GM19238 (cell line): ENCODE results near the gene DROSHA.
"Not testable (repeated sequence)": the region's sequence is repeated elsewhere in the genome, so short reads cannot be mapped to it uniquely, and the experiment has no call there.

Experiments
- DNase-seq: peaks from one replicate; pipeline ENCODE4 v3.0.0; 2011; ENCODE audit warnings: low spot score; ENCODE audit not compliant: insufficient read length

DROSHA gene

DNA sequence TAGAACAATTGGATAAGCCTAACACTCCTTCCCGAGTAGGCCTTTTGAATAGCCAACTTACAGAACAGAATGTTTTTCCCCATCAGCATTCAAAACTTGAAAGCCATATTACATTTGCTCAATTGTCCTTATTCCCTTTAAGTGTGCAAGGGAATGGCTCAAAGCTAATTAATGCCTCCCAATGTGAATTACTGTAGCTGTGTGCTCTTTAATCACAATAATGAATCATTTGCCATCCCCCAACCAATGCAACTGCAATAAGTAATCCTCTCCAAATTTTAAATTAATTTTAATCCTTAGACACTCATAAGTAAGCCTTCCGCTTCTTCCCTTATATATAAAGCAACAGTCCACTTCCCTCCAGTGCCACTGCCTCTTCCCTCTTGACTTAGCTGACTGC is 115.9 kb downstream of the DROSHA start:
- no peak for DNase-seq

DNA sequence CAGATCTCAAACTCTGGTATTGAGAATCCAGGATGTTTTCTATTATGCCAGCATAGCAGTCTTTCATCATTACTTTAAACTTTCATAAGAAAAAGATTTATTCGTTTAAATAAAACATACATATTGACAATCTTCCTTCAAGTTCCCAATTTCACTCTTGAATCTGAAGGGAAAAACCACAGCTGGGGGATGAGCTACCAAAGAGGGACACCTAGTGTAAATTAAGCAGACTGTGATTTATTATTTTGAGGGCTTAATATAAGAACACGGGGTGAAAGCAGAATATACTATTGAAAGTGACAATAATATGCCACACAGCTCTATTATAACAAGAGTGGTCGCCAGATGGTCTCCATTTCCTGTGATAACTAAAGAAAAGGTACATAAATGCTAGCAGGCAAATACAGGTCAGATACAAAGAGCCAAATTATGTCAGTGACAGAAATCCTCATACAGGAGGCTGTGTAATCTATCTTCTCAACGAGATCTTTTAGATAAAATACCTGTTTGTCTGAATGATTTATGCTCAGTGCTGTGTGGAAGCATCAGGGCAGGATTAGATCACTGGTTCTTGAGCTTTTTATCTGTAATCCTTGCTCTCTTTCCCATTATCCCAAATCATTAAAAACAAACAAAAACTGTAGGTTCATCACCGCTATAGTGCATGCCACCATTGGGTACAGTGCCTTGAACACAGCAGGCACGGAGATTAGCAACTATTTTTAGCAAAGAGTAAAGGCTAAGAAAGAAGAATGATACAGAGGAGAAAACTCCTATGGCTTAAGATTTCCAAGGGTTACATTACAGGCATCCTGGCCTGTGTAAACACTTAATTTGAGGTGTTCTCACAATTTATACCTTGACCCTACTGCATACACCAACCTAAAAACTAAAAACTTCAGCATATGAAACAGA is 116.6 kb downstream of the DROSHA start:
- DNase-seq, result no peak

DNA sequence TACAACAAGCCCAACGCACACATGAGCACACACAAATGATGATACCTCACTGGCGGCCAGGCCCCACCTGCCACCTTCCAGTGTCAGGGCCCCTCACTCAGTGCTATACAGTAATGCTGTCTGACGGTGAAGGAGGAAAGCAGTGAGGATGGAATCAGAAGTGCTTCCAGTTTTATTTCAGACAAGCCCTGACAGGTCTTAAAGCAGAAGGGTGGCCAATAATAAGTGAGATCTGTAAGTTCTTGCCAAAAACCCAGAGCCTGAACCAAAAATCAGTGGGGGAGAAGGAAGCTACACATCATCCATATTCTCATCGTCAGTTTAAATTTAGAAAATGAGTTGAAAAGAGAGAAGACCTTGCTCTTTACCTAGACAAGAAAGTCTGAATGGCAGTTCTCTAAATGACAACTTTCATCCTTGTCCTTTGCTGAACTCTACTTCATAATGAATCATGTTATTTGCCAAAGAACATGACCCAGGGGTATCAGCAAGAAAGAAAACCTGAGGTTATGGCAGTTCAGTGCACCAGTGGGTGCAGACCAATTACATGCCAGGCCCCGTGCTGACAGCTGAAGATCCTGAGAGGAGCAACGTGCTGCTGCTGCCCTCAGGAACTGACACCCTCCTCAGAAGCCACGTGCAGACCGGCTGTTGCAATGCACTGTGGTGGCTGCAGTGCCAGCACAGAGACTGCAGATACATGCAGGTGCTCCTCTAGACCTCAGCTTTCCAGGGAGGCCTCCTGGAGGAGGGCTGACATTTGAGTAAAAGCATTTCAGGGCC is 118.7 kb downstream of the DROSHA start:
- no peak for DNase-seq

DNA sequence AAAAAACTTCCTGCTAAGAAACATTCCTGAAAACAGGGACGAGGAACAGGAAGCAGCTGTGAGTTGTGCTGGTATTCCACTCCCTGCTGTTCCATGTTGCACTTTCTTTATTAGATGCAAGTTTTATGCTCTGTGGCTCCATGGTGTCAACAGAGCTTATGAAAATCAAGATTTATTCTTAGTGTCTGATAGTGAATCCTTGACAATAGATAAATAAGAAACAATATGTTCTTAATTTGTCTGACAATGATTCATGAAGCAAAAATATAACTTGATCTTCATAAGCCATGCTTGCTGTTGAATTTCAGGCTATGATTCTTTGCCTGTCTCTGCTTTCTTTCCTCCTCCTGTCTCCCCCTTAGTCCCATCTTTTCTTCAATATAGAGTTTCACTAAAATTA is 119.6 kb downstream of the DROSHA start:
- no peak for DNase-seq

DNA sequence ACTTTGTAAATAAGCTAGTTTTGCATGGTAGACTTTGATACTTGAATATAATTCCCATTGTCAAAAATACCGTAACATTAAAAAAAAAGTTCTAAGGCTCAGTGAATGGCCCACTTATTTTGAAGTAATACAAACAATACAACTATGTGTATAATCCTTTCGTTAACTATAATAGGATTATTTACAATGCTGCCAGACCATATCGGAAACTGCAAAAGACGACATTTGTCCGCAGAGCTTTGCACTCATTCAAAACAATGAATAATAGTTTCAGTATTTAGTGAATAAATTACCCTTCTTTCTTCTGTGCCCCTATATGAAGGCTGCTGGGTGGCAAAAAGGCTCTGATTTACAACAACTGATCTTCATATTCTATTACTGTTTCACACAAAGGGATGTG is 121.8 kb downstream of the DROSHA start:
- DNase-seq, result no peak

DNA sequence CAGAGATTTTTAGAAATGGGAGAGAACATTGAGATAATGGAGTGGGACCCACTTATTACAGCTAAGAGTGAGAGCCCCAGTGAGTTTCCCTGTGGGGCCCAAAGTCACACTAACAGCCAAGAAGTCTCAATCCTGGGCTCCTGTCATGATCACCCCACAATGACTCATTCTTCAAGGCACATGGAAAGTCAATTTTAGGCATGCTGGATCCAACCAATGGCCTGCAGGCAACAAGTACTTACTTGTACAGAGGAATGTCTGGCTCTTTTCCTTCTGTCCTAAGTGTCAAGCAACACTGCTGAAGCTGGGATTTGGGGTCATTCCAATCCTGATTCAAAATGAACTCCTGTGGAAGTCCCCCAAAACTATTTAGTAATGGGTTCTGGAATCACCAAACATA is 123.1 kb downstream of the DROSHA start:
- DNase-seq, result no peak

DNA sequence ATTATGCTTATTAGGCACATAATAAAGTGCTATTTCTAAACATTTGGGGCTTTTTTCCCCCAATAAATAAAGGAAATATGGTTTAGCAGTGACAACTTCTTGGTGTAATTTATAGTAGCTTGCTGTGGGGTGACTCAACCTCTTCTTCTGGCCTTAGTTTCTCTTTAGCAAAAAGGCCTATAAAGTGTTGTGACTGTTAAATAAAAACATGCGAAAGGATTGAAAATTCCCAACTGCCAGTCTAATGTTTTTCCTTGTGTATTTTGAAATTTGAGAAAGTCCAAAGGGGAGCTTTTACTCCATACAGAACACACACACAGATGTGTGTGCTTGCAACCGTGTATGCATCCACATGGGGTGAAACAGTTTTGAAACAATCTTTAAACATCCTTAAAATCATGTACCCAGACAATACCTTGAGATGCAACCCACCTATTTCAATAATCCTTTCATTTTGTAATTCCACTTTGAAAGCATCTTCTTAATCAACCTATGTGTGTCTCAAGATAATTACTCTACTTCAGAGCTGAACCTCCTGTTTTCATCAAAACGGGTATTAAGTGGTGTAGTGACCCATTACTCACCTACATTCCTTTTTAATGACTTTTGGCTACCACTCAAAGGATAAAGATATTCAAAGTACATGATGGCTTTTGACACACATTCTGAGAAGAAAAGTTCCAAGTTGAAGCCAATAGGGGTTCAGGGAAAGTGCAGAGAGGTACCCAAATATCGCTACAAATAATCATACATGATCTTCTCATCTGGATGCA is 123.8 kb downstream of the DROSHA start:
- DNase-seq, result no peak

DNA sequence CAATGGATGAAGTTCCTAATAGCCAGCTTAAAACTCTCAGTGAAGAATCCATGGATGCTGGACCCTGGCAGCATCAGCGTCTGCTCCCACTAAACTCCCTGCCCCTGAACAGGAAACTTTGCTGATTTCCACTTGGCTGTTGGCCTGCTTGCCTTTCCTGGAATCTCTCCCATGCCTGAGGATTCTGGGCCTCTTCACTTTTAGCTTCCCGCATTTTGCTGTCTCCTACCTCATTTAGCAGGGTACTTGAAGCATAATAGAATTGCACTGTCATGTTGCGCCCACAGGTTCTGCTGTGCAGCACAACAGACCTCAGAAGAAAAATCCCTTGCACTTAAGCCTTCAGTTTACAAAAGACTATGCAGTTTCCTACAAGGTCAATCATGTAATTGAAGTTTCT is 127.6 kb downstream of the DROSHA start:
- DNase-seq, result no peak

DNA sequence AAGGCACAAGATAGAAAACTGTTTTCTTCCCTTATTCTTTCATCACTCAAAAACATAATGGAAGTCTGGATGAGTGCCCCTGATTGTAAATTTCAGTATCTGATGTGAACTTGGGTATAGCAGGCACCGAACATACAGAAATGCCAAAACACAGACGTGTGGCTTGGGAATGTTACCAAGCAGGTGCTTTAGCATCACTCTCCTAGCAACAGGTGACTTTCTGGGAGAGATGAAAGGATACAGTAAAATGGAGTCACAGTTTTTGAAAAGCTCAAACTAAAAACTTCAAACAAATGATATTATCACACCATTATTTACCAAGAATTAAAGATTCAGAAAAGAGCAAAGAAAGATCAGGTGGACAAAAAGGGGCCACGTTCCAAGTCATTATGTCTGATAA is 130.2 kb downstream of the DROSHA start:
- no peak for DNase-seq

DNA sequence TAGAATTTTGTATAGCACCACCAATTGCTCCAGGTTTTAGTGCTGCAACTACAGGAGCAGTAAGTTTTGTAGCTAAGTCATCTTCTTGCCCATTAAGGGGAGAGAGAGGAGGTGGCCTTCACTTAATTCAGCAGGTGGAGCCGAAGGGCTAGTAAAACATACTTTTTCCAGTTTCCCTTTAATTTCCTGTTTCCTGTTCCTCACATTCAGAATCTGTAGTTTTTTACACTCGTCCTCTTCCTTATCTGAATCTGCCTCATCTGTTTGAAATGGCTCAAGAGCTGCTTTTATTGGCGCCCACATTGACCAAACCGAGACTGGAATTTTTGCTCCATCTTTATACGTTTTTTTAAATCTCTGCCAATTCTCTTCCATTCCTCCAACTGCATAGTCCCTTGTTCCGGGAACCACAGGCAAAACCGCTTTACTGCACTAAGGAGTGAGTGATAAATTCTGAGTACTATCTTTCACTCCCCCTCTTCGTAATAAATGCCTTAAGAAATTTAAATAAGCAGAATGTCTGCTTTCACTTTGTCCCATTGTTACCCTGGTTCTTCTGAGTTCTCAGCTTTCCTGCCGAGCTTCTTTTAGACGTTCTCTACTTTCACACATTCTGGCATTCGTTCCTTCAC is 133.9 kb downstream of the DROSHA start:
- no peak for DNase-seq

DNA sequence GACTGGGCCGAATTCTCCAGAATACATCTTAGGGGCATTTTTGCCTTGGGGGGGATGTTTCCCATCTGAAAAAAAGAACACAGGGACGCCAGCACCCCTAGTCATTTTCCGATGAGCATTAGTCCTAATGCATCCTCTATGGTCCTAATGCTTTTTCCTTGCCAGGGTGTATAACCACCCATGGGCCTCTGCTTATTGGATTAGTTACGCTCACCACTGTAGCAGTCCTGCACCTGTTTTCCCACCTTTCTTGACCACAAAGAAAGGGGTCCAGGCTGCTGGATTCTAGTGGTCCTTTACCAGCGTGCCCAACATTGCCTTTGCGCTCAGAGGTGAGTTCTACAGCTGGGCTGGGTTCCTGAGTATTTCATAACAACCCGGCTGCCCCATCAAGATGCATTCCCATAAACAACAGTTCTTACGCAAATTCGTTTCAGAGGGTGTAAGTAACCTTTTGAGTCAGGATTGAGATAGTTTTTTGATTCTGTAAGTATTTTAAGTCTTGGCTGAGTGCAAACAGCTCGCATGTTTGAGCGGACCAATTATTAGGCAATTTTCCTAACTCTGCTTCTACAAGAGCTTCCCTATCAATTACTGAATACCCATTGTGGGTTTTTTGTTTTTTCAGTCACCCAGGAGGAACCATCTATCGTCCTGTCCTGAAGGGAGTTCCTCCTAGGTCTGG is 135.1 kb downstream of the DROSHA start:
- DNase-seq, result no peak

DNA sequence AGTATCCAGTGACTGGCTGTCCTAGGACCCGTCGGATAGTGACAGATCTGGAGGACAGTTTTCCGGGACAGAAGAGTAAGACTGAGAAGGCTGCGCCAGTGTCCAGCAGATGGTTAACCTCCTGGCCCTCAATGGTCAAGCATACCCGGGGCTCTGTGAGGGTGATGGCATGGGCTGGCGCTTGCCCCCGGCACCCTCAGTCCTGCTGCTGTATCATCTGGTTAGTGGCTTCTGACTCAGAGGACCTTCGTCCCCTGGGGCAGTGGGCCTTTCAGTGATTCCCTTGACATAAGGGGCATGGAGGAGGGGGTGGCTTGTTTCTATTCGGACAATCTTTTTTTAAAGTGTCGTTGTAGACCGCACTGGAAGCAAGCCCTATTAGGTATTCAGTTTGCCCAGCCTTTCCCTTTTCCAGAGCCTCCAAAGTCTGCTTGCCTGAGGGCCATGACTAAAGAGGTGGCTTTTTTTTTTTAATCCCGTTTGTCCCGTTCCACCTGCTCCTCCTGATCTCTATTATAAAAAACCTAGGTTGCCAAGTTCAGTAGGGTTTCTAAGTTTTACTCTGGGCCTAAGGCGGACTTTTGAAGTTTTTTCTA is 136.3 kb downstream of the DROSHA start:
- DNase-seq, result not testable (repeated sequence)

DNA sequence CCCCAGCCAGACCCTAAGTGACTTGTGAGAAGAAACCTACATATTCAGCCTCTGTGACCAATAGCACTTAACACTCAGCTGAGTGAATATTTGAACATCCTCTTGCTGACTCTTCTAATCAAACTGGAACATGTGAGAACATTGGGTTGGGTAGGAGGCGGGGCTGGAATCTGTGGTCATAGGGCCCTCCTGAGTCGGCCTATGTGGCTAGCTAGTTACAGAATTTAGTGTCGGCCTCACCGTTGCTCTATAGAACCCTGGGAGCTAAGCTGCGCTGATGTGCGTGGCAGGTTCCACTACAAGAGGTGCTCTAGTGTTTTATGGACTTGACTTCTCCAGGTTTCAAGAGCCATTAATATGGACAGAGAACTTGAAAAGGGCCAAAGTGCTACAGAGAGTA is 138.8 kb downstream of the DROSHA start:
- no peak for DNase-seq

DNA sequence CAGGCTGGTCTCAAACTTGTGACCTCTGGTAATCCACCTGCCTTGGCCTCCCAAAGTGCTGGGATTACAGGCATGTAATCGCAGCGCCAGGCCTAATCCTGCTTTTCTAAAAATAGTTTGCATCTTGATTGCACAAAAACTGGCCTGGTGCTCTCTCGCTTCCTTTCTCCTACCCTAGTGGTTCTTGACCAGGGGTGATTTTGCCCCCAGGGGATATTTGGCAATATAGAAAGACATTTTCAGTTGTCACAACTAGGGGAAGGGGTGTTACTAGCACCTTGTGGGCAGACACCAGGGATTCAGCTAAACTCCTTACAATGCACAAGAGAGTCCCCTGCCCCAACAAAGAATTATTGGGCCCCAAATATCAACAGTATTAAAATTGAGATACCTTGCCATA is 139.8 kb downstream of the DROSHA start:
- no peak for DNase-seq

DNA sequence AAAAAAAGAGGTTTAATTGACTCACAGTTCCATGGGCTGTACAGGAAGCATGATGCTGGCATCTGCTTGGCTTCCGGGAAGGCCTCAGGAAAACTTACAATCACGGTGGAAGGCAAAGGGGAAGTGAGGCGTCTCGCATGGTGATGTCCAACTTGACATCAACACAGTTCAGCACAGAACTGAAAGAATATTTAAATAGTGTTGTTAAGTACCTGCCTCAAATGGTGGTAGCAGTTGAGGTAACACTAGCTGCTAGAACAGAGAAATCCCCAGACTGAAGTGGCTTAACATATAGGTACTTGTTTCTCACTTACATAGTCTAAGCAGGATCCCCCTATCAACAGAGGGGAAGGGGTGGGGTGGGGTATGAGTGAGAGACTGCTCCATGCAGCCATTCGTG is 141.6 kb downstream of the DROSHA start:
- no peak for DNase-seq

DNA sequence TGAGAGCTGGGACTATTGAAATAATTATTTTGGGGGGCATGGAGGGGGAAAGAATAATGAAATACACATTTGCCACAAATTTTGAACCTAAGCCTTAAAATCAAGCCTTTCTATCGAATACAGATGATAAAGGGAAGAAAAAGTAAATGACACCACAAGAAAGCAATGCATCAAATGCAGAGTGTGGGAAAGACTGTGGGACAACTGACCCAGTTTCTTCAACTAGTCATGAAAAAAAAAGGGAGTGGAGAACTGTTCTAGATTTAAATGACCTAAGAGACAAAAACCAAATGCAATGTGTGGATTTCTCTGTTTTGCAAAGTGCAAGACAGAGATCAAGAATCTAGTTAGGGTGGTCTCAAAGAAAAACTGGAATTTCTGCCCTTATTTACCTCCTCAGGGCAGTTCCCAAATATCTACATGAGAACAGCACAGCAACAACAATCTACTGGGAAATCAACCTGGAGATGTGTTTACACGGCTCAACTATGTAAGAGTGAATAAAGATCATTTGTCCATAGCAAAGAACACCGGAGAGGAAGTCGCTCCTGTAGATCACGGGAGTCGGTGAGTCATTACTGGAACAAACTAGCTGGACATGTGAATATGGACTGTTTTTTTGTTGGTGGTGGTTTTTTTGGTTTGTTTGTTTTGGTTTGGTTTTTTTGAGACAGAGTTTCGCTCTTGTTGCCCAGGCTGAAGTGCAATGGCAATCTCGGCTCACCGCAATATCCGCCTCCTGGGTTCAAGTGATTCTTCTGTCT is 145.9 kb downstream of the DROSHA start:
- no peak for DNase-seq

DNA sequence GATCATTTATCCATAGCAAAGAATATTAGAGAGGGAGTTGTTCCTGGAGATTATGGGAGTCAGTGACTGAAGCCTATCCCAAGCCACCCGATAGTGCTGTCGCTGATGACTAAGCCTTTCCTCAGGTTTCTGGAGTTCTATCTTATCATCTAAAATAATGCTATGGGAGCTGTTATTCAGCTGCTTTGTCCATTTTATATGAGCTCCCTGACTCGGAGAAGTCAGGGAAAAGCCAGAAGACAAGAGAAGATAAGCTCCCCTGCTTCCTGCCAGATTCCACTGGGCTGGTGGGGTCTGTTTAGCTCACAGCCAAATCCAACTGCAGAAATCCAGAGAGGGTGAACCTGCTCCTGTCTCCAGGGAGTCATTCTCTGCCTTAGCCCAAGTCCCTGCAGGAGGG is 148.2 kb downstream of the DROSHA start:
- DNase-seq, result no peak

DNA sequence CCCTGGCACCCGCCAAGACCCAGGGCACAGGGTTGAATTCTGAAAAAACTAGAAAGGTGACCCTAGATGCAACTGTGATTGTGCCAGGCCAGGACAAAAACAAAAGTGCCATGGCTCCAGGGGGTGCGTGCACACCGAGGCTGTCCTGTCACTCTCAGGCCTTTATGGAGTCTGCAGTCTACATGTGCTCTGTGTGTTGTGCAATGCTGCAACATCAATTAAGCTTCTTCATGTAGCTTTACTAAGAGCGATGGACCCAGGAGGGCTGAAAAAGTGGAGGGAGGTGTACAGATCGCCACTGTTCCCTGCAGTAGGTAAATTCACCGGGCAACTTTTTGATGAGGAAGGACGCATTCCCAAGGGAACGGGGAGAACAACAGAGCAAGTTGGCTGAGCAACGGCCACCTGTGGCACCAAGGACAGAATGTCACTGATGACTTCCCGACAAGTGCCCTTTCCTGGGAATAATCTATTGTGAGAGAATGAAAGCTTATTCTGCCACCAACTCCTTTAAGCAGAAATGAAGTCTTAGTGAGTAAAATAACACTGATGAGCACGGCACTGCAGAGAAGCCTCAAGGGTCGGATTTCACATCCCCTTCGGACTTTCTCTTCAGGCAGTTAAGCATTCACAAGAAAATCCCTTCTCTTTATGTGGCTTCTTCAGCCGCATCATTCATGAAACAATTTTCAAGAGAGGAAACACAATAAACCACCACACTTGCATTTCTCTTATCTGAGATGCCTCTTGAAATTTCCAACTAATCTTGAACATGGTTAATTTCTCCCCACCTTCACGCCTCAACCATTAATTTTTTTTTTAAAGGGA is 149.6 kb downstream of the DROSHA start:
- no peak for DNase-seq

DNA sequence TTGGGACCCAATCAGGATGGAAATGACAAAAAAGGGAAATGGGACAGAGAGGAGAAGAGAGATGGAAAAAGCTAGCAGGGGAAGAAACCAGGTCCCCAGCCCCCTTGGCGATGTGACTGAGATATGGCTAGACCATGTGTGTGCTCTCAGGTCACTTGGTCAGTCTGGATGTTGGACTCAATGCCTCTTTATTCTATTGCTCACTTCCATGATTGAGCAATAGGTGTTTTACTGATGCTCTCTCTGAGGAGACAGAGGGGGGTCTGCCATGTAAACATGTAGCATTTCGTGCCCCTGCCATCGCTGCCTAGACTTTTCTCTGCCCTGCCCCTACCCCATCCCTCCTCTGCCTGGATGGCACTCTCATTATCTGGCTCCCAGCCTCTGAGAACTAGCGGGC is 150.6 kb downstream of the DROSHA start:
- DNase-seq, result no peak
